BE2C (cell line): ENCODE results near the gene RPL35.

ENCODE experiments used
- DNase-seq: peaks from one replicate; pipeline ENCODE4 v3.0.0-alpha.2; 2020
- H3K27me3 ChIP-seq: fragments of 250-450 bp; sonication (Bioruptor Pico); 2 replicates; pipeline ENCODE4 v1.5.1; 2020; ENCODE audit warnings: mild to moderate bottlenecking
- H3K36me3 ChIP-seq: fragments of 250-450 bp; sonication (Bioruptor Pico); 2 replicates; pipeline ENCODE4 v1.5.1; 2020; ENCODE audit warnings: mild to moderate bottlenecking
- H3K4me1 ChIP-seq: fragments of 250-450 bp; sonication (Bioruptor Pico); 2 replicates; pipeline ENCODE4 v1.5.1; 2020
- H3K4me3 ChIP-seq: 2 replicates; pipeline ENCODE4 v1.5.1; 2011; ENCODE audit warnings: low read depth, low read length
- H3K9me3 ChIP-seq: fragments of 250-450 bp; sonication (Bioruptor Pico); 2 replicates; pipeline ENCODE4 v1.5.1; 2020
- CTCF ChIP-seq: IDR thresholded peaks from 2 replicates; pipeline ENCODE4 v1.5.1; 2012; ENCODE audit warnings: mild to moderate bottlenecking, low read depth, low read length

Gene RPL35

DNA sequence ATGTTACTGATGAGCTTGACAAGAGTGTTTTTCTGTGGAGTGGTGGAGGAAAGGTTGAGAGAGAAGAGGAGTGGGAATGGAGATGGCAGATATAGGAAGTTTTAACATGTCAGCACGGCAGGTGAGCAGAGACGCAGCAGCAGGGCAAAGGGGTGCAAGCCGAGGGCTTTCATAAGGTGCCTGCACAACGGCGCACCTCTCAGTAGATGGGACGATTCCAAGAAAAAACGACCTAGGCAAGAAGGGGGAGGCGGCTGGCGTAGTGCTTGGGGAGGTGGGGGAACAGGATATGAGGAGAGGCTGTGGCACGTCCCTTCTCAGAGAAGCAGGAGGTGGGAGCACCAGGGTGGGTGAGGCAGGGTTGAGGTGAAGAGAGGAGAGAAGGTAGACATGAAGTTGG lies 24.7 kb upstream of the RPL35 start:
- H3K9me3 ChIP-seq, result no peaks in the 10 kb centered on the region
- no peaks in the 10 kb centered on the region for H3K27me3 ChIP-seq
- H3K4me3 ChIP-seq, result no peak overlapping the region
- TF ChIP-seq CTCF, result no peak
- peaks cover 3% of the 10 kb centered on the region; the same call in 1 of the 2 replicates for H3K36me3 ChIP-seq
- no peak for DNase-seq
- no peaks in the 10 kb centered on the region for H3K4me1 ChIP-seq

DNA sequence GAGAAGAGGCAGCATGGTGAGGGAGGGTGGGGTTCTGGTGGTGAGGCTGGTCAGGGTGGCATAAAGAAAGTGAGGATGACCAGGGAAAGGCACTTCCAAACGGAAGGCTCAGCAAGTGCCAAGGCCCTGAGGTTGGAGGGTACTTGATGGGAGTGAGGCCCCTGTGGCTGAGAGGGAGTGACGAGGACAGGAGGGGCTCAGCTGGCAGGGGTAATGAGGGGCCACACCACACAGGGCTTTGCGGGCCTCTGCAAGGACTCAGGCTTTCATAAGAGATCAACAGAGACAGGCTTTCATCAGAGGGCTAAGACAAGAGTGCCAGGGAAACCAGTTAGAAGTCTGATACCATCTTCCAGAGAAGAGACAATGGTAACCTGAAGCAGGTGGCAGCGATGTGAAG lies 23.8 kb upstream of the RPL35 start:
- peaks cover 4% of the 10 kb centered on the region; the same call in 1 of the 2 replicates for H3K36me3 ChIP-seq
- H3K9me3 ChIP-seq, result no peaks in the 10 kb centered on the region
- H3K4me1 ChIP-seq, result no peaks in the 10 kb centered on the region
- no peaks in the 10 kb centered on the region for H3K27me3 ChIP-seq
- TF ChIP-seq CTCF, result no peak
- no peak overlapping the region for H3K4me3 ChIP-seq
- DNase-seq, result no peak

- H3K4me3 ChIP-seq, result no peak overlapping the region
- H3K27me3 ChIP-seq, result no peaks in the 10 kb centered on the region
- H3K4me1 ChIP-seq, result no peaks in the 10 kb centered on the region
- peaks cover 8% of the 10 kb centered on the region for H3K36me3 ChIP-seq
- H3K9me3 ChIP-seq, result no peaks in the 10 kb centered on the region
- TF ChIP-seq CTCF, result no peak
- DNase-seq, result no peak
Observed at GRCh38 chr9:124884376-124884775, 22.6 kb upstream of the RPL35 start.

GRCh38 chr9:124882231-124882630 lies 20.5 kb upstream of the RPL35 start:
- no peaks in the 10 kb centered on the region for H3K4me1 ChIP-seq
- peaks cover 30% of the 10 kb centered on the region for H3K36me3 ChIP-seq
- no peaks in the 10 kb centered on the region for H3K27me3 ChIP-seq
- no peaks in the 10 kb centered on the region for H3K9me3 ChIP-seq
- DNase-seq, result no peak
- H3K4me3 ChIP-seq, result no peak overlapping the region
- TF ChIP-seq CTCF, result no peak

- Histone ChIP-seq H3K27me3 (no peaks in the 10 kb centered on the region), H3K36me3 (peaks cover 40% of the 10 kb centered on the region), H3K4me3 (no peak overlapping the region), H3K9me3 (no peaks in the 10 kb centered on the region), H3K4me1 (no peaks in the 10 kb centered on the region)
- no peak for TF ChIP-seq CTCF
- DNase-seq, result no peak
Observed at GRCh38 chr9:124881138-124881743, 19.5 kb upstream of the RPL35 start.

GRCh38 chr9:124880501-124880900 lies 18.7 kb upstream of the RPL35 start:
- H3K4me3 ChIP-seq, result no peak overlapping the region
- no peak for DNase-seq
- TF ChIP-seq CTCF, result no peak
- no peaks in the 10 kb centered on the region for H3K27me3 ChIP-seq
- H3K9me3 ChIP-seq, result no peaks in the 10 kb centered on the region
- H3K36me3 ChIP-seq, result peaks cover 47% of the 10 kb centered on the region
- no peaks in the 10 kb centered on the region for H3K4me1 ChIP-seq
